Activated T-helper 1 cell treated with anti-CD3 and anti-CD28 coated beads, Interleukin-2, amount 50 U/mL, for 16 hours (primary cell): ENCODE data around the gene PHRF1.

Source experiments
- DNase-seq, 2 donors: peaks; one replicate each; pipeline ENCODE4 v3.0.0-alpha.2; 2020; ENCODE audit warnings: low read depth in 1 of 2, low spot score in 1 of 2

Gene PHRF1

GRCh38 chr11:614021-614622, 37.9 kb downstream of the PHRF1 start:
- DNase-seq: no peak

- no peak for DNase-seq
Measured at GRCh38 chr11:614623-615503, 38.6 kb downstream of the PHRF1 start.

- peak; percentile 72 to 77 for DNase-seq
Measured at GRCh38 chr11:615504-616319, 39.4 kb downstream of the PHRF1 start, which contains the start of gene IRF7. Gene IRF7 (minus strand): TSS chr11:615950. CDS start chr11:615364, 586 bp downstream.

GRCh38 chr11:616320-617198, 40.3 kb downstream of the PHRF1 start:
- DNase-seq: no peak

- no peak for DNase-seq
Measured at GRCh38 chr11:617199-617911, 41.1 kb downstream of the PHRF1 start.

GRCh38 chr11:617912-618682, 41.8 kb downstream of the PHRF1 start:
- no peak for DNase-seq

- DNase-seq: no peak
Measured at GRCh38 chr11:618856-619627, 42.8 kb downstream of the PHRF1 start.

- DNase-seq: no peak
Measured at GRCh38 chr11:619628-620050, 43.4 kb downstream of the PHRF1 start.

GRCh38 chr11:620201-620600, 43.9 kb downstream of the PHRF1 start:
- no peak for DNase-seq

- no peak for DNase-seq
Measured at GRCh38 chr11:620935-621814, 44.9 kb downstream of the PHRF1 start.

- DNase-seq: no peak
Measured at GRCh38 chr11:621838-622237, 45.6 kb downstream of the PHRF1 start.

GRCh38 chr11:623349-623869, 47.1 kb downstream of the PHRF1 start:
- DNase-seq: no peak

- no peak for DNase-seq
Measured at GRCh38 chr11:623999-624704, 47.9 kb downstream of the PHRF1 start.

- no peak for DNase-seq
Measured at GRCh38 chr11:624705-625635, 48.7 kb downstream of the PHRF1 start, which contains the start of gene CDHR5. Gene CDHR5 (minus strand): TSS chr11:624955. CDS start chr11:624902, 53 bp downstream.

- DNase-seq: no peak
Measured at GRCh38 chr11:625636-626268, 49.5 kb downstream of the PHRF1 start.
